Parathyroid adenoma (tissue), 2 donors: ENCODE data around the gene CTU2.

Experiments used
- H2AFZ ChIP-seq: fragments of 300-600 bp; sonication (generic); one replicate; pipeline ENCODE4 v1.7.0; 2017; ENCODE audit warnings: antibody characterized with exemption, mild to moderate bottlenecking
- H3K27ac ChIP-seq: fragments of 300-600 bp; sonication (generic); one replicate; pipeline ENCODE4 v1.7.0; 2017
- H3K27me3 ChIP-seq: fragments of 300-600 bp; sonication (generic); one replicate; pipeline ENCODE4 v1.7.0; 2017; ENCODE audit warnings: low read length; ENCODE audit not compliant: control insufficient read depth, insufficient read depth
- H3K36me3 ChIP-seq: fragments of 300-600 bp; sonication (generic); one replicate; pipeline ENCODE4 v1.7.0; 2017; ENCODE audit warnings: low read length; ENCODE audit not compliant: control insufficient read depth, insufficient read depth
- H3K4me1 ChIP-seq: fragments of 300-600 bp; sonication (generic); one replicate; pipeline ENCODE4 v1.7.0; 2017; ENCODE audit warnings: control low read depth
- H3K4me2 ChIP-seq: fragments of 300-600 bp; sonication (generic); one replicate; pipeline ENCODE4 v1.7.0; 2017; ENCODE audit warnings: low read length
- H3K4me3 ChIP-seq: fragments of 300-600 bp; sonication (generic); one replicate; pipeline ENCODE4 v1.7.0; 2017; ENCODE audit warnings: low read depth, low read length
- H3K79me2 ChIP-seq: fragments of 300-600 bp; sonication (generic); one replicate; pipeline ENCODE4 v1.7.0; 2017; ENCODE audit warnings: control low read depth
- H3K9ac ChIP-seq: fragments of 300-600 bp; sonication (generic); one replicate; pipeline ENCODE4 v1.7.0; 2017; ENCODE audit warnings: mild to moderate bottlenecking
- H3K9me3 ChIP-seq: fragments of 300-600 bp; sonication (generic); one replicate; pipeline ENCODE4 v1.7.0; 2017; ENCODE audit warnings: low read length; ENCODE audit not compliant: control insufficient read depth
- TF ChIP-seq, protein P1 (sequence below): fragments of 300-600 bp; sonication (generic); IDR thresholded peaks from one replicate; pipeline ENCODE4 v1.7.0; 2017; ENCODE audit warnings: antibody characterized with exemption, mild to moderate bottlenecking
- donor health status: primary hyperparathyroidism.

The CTU2 gene

DNA sequence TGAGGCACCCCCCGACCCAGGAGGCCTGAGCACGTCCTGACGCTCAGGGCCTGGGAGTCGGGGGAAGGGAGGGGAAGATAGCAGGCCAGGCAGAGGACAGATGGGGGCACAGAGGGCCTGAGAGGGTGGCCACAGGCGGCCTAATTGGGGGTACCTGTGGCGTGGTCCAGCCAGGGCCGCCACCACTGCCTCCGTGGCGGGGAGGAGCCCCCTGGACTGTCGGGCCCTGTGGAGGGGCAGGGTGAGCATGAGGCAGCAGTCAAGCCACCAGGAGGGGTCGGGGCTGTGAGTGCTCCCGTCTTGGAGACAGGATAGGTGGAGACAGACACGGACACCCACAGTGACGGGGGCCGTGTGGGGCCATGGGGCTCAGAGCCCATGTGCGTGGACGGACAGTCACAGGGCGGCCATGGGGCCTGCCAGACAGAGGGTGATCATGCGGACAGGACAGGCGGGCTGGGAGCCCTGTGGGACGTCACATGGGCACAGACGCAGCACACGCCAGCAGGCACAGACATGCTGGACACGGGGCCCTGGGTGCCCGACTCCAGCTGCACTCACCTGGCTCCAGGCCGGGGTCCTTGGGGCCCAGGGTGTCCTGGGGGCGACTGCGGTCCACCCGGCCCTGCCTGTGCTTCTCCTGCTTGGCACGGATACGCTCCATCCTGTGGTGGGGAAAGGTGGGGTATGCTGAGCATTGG lies 18.7 kb downstream of the CTU2 start:
- Histone ChIP-seq H3K9ac (no peak overlapping the region), H3K4me1 (no peaks in the 10 kb centered on the region), H3K27ac (no peak overlapping the region), H3K27me3 (no peaks in the 10 kb centered on the region), H3K4me3 (no peak overlapping the region), H3K79me2 (no peaks in the 10 kb centered on the region), H2AFZ (no peak overlapping the region), H3K9me3 (no peaks in the 10 kb centered on the region), H3K4me2 (no peak overlapping the region), H3K36me3 (no peaks in the 10 kb centered on the region)
- TF ChIP-seq, protein P1, sequence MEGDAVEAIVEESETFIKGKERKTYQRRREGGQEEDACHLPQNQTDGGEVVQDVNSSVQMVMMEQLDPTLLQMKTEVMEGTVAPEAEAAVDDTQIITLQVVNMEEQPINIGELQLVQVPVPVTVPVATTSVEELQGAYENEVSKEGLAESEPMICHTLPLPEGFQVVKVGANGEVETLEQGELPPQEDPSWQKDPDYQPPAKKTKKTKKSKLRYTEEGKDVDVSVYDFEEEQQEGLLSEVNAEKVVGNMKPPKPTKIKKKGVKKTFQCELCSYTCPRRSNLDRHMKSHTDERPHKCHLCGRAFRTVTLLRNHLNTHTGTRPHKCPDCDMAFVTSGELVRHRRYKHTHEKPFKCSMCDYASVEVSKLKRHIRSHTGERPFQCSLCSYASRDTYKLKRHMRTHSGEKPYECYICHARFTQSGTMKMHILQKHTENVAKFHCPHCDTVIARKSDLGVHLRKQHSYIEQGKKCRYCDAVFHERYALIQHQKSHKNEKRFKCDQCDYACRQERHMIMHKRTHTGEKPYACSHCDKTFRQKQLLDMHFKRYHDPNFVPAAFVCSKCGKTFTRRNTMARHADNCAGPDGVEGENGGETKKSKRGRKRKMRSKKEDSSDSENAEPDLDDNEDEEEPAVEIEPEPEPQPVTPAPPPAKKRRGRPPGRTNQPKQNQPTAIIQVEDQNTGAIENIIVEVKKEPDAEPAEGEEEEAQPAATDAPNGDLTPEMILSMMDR: no peak

DNA sequence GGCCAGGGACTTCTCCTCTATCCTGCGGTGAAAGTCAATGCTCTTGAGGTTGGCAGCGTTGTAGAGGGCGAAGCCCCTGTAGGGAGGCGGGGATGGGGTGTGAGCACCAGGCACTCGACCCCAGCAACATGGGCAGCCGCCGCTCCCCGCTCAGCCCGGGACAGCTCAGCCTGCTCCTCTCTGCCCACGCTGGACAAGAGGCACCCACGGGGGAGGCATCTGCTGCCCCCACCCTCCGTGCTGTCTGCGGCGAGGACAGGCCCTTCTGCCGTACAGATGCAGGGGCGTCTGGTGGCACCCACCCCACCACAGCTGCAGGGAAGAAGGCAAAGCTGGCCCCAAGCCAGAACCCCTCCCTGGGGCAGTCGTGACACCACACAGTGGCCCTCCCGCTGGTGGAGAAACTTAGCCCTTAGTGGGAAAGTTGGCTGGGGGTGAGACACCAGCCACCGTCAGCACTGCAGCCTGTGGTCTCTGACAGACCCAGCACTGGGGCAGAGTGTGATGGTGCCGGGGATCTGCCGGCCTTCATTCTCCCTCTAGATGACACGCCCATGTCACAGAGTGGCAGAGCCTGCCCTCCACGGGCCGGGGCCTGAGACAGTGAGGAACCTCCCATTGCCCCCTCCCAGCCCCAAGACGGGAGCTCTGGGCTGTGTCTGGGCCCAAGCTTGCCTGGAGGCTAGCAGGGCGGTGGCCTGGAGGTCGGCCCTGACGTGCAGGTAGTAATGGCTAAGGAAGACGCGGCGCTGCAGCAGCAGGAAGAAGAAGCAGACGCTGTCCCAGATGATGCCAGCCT lies 19.5 kb downstream of the CTU2 start:
- H2AFZ ChIP-seq: no peak overlapping the region
- H3K4me3 ChIP-seq: no peak overlapping the region
- no peaks in the 10 kb centered on the region for H3K27me3 ChIP-seq
- H3K9ac ChIP-seq: no peak overlapping the region
- H3K27ac ChIP-seq: no peak overlapping the region
- no peaks in the 10 kb centered on the region for H3K9me3 ChIP-seq
- H3K36me3 ChIP-seq: no peaks in the 10 kb centered on the region
- H3K4me2 ChIP-seq: no peak overlapping the region
- TF ChIP-seq, protein P1: no peak
- peaks cover 3% of the 10 kb centered on the region for H3K4me1 ChIP-seq
- no peaks in the 10 kb centered on the region for H3K79me2 ChIP-seq

DNA sequence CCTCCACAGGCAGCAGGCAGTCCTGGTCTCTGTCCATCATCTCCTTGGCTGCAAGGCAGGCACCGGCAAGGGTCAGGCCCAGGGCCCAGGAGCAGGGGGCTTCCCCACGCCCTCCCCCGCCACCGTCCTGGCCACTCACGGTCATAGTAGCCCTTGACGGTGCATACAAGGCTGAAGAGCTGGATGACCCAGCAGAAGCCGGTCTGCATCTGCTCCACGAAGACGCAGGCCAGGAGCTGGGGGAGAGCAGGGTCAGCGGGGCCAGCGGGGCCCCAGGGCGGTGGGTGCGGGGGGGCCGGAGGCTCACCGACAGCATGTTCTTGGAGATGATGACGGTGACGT lies 20.1 kb downstream of the CTU2 start:
- Histone ChIP-seq H3K79me2 (no peaks in the 10 kb centered on the region), H3K27ac (no peak overlapping the region), H3K9me3 (no peaks in the 10 kb centered on the region), H3K4me1 (peaks cover 9% of the 10 kb centered on the region), H3K4me3 (no peak overlapping the region), H2AFZ (no peak overlapping the region), H3K36me3 (no peaks in the 10 kb centered on the region), H3K4me2 (no peak overlapping the region), H3K9ac (no peak overlapping the region), H3K27me3 (no peaks in the 10 kb centered on the region)
- TF ChIP-seq, protein P1: no peak

DNA sequence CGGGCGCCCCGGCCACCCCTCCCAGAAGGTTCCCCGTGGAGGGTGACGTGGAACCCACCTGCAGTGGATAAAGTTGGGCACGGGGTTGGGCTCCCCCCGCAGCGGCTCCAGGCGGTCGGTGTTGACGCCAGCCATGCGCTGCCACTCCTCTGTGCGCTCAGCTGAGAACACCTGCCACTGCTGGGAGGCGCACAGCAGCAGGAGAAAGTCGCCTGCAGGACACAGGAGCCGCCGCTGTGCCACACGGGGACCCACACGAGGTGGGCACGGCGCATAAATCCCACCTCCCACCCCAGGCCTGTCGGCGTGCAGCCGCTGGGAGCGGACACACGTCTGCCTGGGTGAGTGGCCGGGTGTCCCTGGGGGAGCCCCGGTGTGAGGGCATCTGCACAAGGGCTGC lies 20.7 kb downstream of the CTU2 start:
- Histone ChIP-seq H3K4me2 (no peak overlapping the region), H3K79me2 (no peaks in the 10 kb centered on the region), H3K4me3 (no peak overlapping the region), H2AFZ (no peak overlapping the region), H3K27ac (no peak overlapping the region), H3K27me3 (no peaks in the 10 kb centered on the region), H3K9ac (no peak overlapping the region), H3K36me3 (no peaks in the 10 kb centered on the region), H3K4me1 (peaks cover 11% of the 10 kb centered on the region), H3K9me3 (no peaks in the 10 kb centered on the region)
- TF ChIP-seq, protein P1: no peak

DNA sequence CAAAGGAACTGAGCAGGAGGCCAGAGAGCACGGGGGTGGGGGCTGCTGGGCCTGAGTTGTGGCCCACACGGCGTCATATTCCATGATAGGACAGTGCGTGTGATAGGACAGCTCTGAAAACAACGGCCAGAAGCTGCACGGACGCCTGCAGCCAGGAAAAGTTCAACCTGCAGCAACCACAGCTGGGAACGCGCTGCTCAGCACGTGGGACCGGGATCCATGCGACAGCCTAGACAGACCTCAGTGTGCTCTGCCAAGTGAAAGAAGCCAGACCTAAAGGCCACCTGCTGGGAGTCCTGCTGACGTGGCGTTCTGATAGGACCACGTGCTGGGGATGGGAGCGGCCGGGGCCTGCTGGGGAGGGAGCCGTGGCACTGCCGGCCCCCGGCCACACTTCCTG lies 21.6 kb downstream of the CTU2 start:
- no peak overlapping the region for H2AFZ ChIP-seq
- no peak overlapping the region for H3K4me2 ChIP-seq
- H3K79me2 ChIP-seq: no peaks in the 10 kb centered on the region
- H3K4me3 ChIP-seq: no peak overlapping the region
- TF ChIP-seq, protein P1: no peak
- peaks cover 11% of the 10 kb centered on the region for H3K4me1 ChIP-seq
- H3K9me3 ChIP-seq: no peaks in the 10 kb centered on the region
- H3K9ac ChIP-seq: no peak overlapping the region
- no peaks in the 10 kb centered on the region for H3K36me3 ChIP-seq
- no peak overlapping the region for H3K27ac ChIP-seq
- no peaks in the 10 kb centered on the region for H3K27me3 ChIP-seq
